ENCODE results near the gene SH3GL1. TPM values are rescaled to one million over a fixed set of nuclear protein-coding genes. Genes with fewer than 3 reads are reported as not detected.

SH3GL1 gene
- polyA plus RNA-seq, 2 of the 4 experiments (the other 2 are of a cell fraction) = 20.1 to 34.7 TPM

GRCh38 chr19:4342615-4343369 lies 57.6 kb downstream of the SH3GL1 start (continued):
- no peak for TF ChIP-seq MAFK (IDR thresholded peaks at IDR 0.05; ENCODE audit: partially characterized antibody)
- TF ChIP-seq MAX (IDR thresholded peaks at IDR 0.05) = no peak
- no peak for TF ChIP-seq EHMT2 (IDR thresholded peaks at IDR 0.05; ENCODE audit: low read depth)
- TF ChIP-seq ZFP36 (IDR thresholded peaks at IDR 0.05; ENCODE audit: borderline replicate concordance, partially characterized antibody) = no peak
- TF ChIP-seq MYC (IDR thresholded peaks at IDR 0.05; ENCODE audit: borderline replicate concordance, low read length) = 0 out of 2 replicates have a peak, but pooled peaks have one; percentile 41
- no peak for TF ChIP-seq CEBPB (IDR thresholded peaks at IDR 0.05)
- 0 out of 2 replicates have a peak, but pooled peaks have one; percentile 30 for TF ChIP-seq E2F6 (IDR thresholded peaks at IDR 0.05; ENCODE audit: borderline replicate concordance, low read depth)
- no peak for TF ChIP-seq KDM5A (IDR thresholded peaks at IDR 0.05)
- peak; percentile 27; the same call in 1 of the 2 replicates for TF ChIP-seq USF2 (IDR thresholded peaks at IDR 0.05)
- peak; percentile 92; the same call in 1 of the 2 replicates for TF ChIP-seq TP53 (CRISPR knock-in tag; IDR thresholded peaks at IDR 0.05)
- TF ChIP-seq PHF8 (IDR thresholded peaks at IDR 0.05; ENCODE audit: borderline replicate concordance, low read depth) = peak; percentile 61; the same call in 1 of the 2 replicates
- no peak for TF ChIP-seq ESRRA (IDR thresholded peaks at IDR 0.05; ENCODE audit: borderline replicate concordance, low read length)
- no peak for TF ChIP-seq CBX8 (IDR thresholded peaks at IDR 0.05)
- TF ChIP-seq RFX5 (IDR thresholded peaks at IDR 0.05) = 0 out of 2 replicates have a peak, but pooled peaks have one; percentile 45
- no peak for TF ChIP-seq NFE2L2 (conservative IDR thresholded peaks at IDR 0.05; ENCODE audit: low read length)
- no peak for TF ChIP-seq EP300 (IDR thresholded peaks at IDR 0.05)
- TF ChIP-seq FOXS1 (CRISPR knock-in tag; IDR thresholded peaks at IDR 0.05) = peak; percentile 99
- TF ChIP-seq HMGXB4 (CRISPR knock-in tag; IDR thresholded peaks at IDR 0.05; ENCODE audit: borderline replicate concordance) = 0 out of 2 replicates have a peak, but pooled peaks have one; percentile 6
- no peak for TF ChIP-seq NR3C1 (IDR thresholded peaks at IDR 0.05)
- no peak for TF ChIP-seq KDM1A (IDR thresholded peaks at IDR 0.05; ENCODE audit: low read depth)
- TF ChIP-seq CHD4 (IDR thresholded peaks at IDR 0.05; ENCODE audit: borderline replicate concordance) = no peak
- no peak for TF ChIP-seq SREBF2 (IDR thresholded peaks at IDR 0.05)
- TF ChIP-seq POLR2AphosphoS2 (conservative IDR thresholded peaks at IDR 0.05; ENCODE audit: low read length) = no peak
- TF ChIP-seq PBX3 (IDR thresholded peaks at IDR 0.05) = peak; percentile 97
- peak; percentile 75 for TF ChIP-seq POLR2A (IDR thresholded peaks at IDR 0.05; ENCODE audit: low read length)
- no peak for TF ChIP-seq ELK1 (IDR thresholded peaks at IDR 0.05; ENCODE audit: low read depth, low read length)
- TF ChIP-seq REST (IDR thresholded peaks at IDR 0.05) = no peak
- TF ChIP-seq BHLHE40 (IDR thresholded peaks at IDR 0.05; ENCODE audit: low read depth, low read length) = no peak
- peak; percentile 60; the same call in 1 of the 2 replicates for TF ChIP-seq FOSB (CRISPR knock-in tag; IDR thresholded peaks at IDR 0.05)
- TF ChIP-seq RNF2 (IDR thresholded peaks at IDR 0.05; ENCODE audit: borderline replicate concordance, low read depth) = no peak
- no peak for TF ChIP-seq SMC3 (IDR thresholded peaks at IDR 0.05)
- TF ChIP-seq GATA3 (IDR thresholded peaks at IDR 0.05; ENCODE audit: borderline replicate concordance) = no peak
